Mesenchymal stem cell (in vitro differentiated cells and primary cell): ENCODE data around the gene TMEM179.

Experiments
- DNase-seq: peaks from one replicate; pipeline ENCODE4 v3.0.0-alpha.2; 2013
- H2AFZ ChIP-seq: one replicate; pipeline ENCODE4 v1.6.1; 2013; ENCODE audit warnings: low read depth, mild to moderate bottlenecking, control low read depth, inconsistent platforms, low read length, moderate library complexity
- H2AK5ac ChIP-seq: 2 replicates; pipeline ENCODE4 v1.6.1; 2013; ENCODE audit warnings: low read length, moderate library complexity, mild to moderate bottlenecking, inconsistent platforms; ENCODE audit not compliant: severe bottlenecking
- H2BK120ac ChIP-seq: one replicate; pipeline ENCODE4 v1.6.1; 2013; ENCODE audit warnings: low read depth, mild to moderate bottlenecking, inconsistent platforms, low read length, moderate library complexity
- H2BK12ac ChIP-seq, 2 experiments: one replicate each; pipeline ENCODE4 v1.6.1; 2013; ENCODE audit warnings: inconsistent platforms in 2 of 2, low read length in 2 of 2, mild to moderate bottlenecking in 2 of 2, moderate library complexity in 2 of 2, control low read depth in 1 of 2
- H2BK15ac ChIP-seq: one replicate; pipeline ENCODE4 v1.6.1; 2013; ENCODE audit warnings: mild to moderate bottlenecking, low read depth, inconsistent platforms; ENCODE audit not compliant: poor library complexity, severe bottlenecking
- H2BK5ac ChIP-seq: 2 replicates; pipeline ENCODE4 v1.6.1; 2013; ENCODE audit warnings: low read depth, mild to moderate bottlenecking, low read length, control low read depth, inconsistent platforms; ENCODE audit not compliant: poor library complexity, severe bottlenecking
- H3K14ac ChIP-seq, 2 experiments: one replicate each; pipeline ENCODE4 v1.6.1; 2013; ENCODE audit warnings: inconsistent platforms in 2 of 2, low read length in 2 of 2, control low read depth in 1 of 2, mild to moderate bottlenecking in 1 of 2, moderate library complexity in 1 of 2
- H3K18ac ChIP-seq, 2 experiments: one replicate each; pipeline ENCODE4 v1.6.1; 2013; ENCODE audit warnings: inconsistent platforms in 2 of 2, low read length in 2 of 2, control low read depth in 1 of 2, low read depth in 1 of 2, mild to moderate bottlenecking in 1 of 2
- H3K23ac ChIP-seq, 2 experiments: one replicate each; pipeline ENCODE4 v1.6.1; 2013; ENCODE audit warnings: inconsistent platforms in 2 of 2, low read length in 2 of 2, mild to moderate bottlenecking in 2 of 2, moderate library complexity in 2 of 2, control low read depth in 1 of 2
- H3K27ac ChIP-seq: 2 replicates; pipeline ENCODE4 v1.5.1; 2013; ENCODE audit warnings: mild to moderate bottlenecking, moderate library complexity, low read length, control low read depth, inconsistent platforms; ENCODE audit not compliant: poor library complexity, severe bottlenecking
- H3K27me3 ChIP-seq, 2 experiments: 2 replicates each; pipeline versions ENCODE4 v1.6.1 to v1.7.0; 2013; ENCODE audit warnings: low read length in 2 of 2, mild to moderate bottlenecking in 2 of 2, moderate library complexity in 2 of 2, control low read depth in 1 of 2, inconsistent platforms in 1 of 2; ENCODE audit not compliant: control insufficient read depth in 1 of 2, insufficient read depth in 1 of 2
- H3K36me3 ChIP-seq, 2 experiments: 2 replicates each; pipeline versions ENCODE4 v1.6.1 to v1.7.0; 2013; ENCODE audit warnings: low read length in 2 of 2, control low read depth in 1 of 2, inconsistent platforms in 1 of 2, low read depth in 1 of 2, mild to moderate bottlenecking in 1 of 2; ENCODE audit not compliant: insufficient read depth in 2 of 2, control insufficient read depth in 1 of 2
- H3K4ac ChIP-seq, 2 experiments: one replicate each; pipeline ENCODE4 v1.6.1; 2013; ENCODE audit warnings: inconsistent platforms in 2 of 2, low read length in 2 of 2, mild to moderate bottlenecking in 2 of 2, moderate library complexity in 2 of 2, control low read depth in 1 of 2, low read depth in 1 of 2
- H3K4me1 ChIP-seq: 2 replicates; pipeline ENCODE4 v1.6.1; 2013; ENCODE audit warnings: low read depth, low read length, control low read depth; ENCODE audit not compliant: control insufficient read depth, insufficient read depth
- H3K4me2 ChIP-seq: 2 replicates; pipeline ENCODE4 v1.6.1; 2013; ENCODE audit warnings: low read length, mild to moderate bottlenecking, inconsistent platforms; ENCODE audit not compliant: poor library complexity, severe bottlenecking
- H3K4me3 ChIP-seq, 2 experiments: 2 replicates each; pipeline versions ENCODE4 v1.5.1 to v1.7.0; 2013; ENCODE audit warnings: low read length in 2 of 2, mild to moderate bottlenecking in 2 of 2, control low read depth in 1 of 2, low read depth in 1 of 2; ENCODE audit not compliant: insufficient read depth in 1 of 2
- H3K79me1 ChIP-seq: replicated peaks from 2 replicates; pipeline ENCODE4 v1.6.1; 2013; ENCODE audit warnings: mild to moderate bottlenecking, control low read depth, low read length, inconsistent platforms; ENCODE audit not compliant: poor library complexity, severe bottlenecking
- H3K9ac ChIP-seq: 2 replicates; pipeline ENCODE4 v1.7.0; 2013; ENCODE audit warnings: mild to moderate bottlenecking, low read length, moderate library complexity
- H3K9me3 ChIP-seq: 2 replicates; pipeline ENCODE4 v1.7.0; 2013; ENCODE audit warnings: mild to moderate bottlenecking, low read length; ENCODE audit not compliant: control insufficient read depth
- H4K8ac ChIP-seq: one replicate; pipeline ENCODE4 v1.6.1; 2013; ENCODE audit warnings: inconsistent platforms, mild to moderate bottlenecking, low read length, moderate library complexity
- H4K91ac ChIP-seq: one replicate; pipeline ENCODE4 v1.6.1; 2013; ENCODE audit warnings: mild to moderate bottlenecking, low read length, inconsistent platforms
- WGBS: methylation state at CpG from one replicate; pipeline ENCODE4 v1.1.7; 2013; ENCODE audit warnings: mixed read lengths; 5-methylcytosine and 5-hydroxymethylcytosine counted together

Gene TMEM179

GRCh38 chr14:104614126-104614812, 9.7 kb upstream of the TMEM179 start:
- H3K14ac ChIP-seq, result no peak overlapping the region
- no peaks in the 10 kb centered on the region for H3K4me1 ChIP-seq
- no peak overlapping the region for H3K4ac ChIP-seq
- H3K36me3 ChIP-seq, result no peaks in the 10 kb centered on the region
- DNase-seq, result no peak
- H4K91ac ChIP-seq, result no peak overlapping the region
- no peak overlapping the region for H3K4me3 ChIP-seq
- no peak overlapping the region for H2AFZ ChIP-seq
- no peak overlapping the region for H3K27ac ChIP-seq
- no peak overlapping the region for H2BK12ac ChIP-seq
- no peak overlapping the region for H3K23ac ChIP-seq
- no peak overlapping the region for H2AK5ac ChIP-seq
- H3K79me1 ChIP-seq, result no peaks in the 10 kb centered on the region
- WGBS, result 49% methylated on average over 4 of the region's 4 CpGs
- peaks cover 19 to 48% of the 10 kb centered on the region in 2 experiments for H3K27me3 ChIP-seq
- H2BK15ac ChIP-seq, result no peak overlapping the region
- no peak overlapping the region for H3K9ac ChIP-seq
- no peak overlapping the region for H3K4me2 ChIP-seq
- no peak overlapping the region for H2BK5ac ChIP-seq
- H3K9me3 ChIP-seq, result no peaks in the 10 kb centered on the region
- no peak overlapping the region for H4K8ac ChIP-seq
- H3K18ac ChIP-seq, result no peak overlapping the region
- no peak overlapping the region for H2BK120ac ChIP-seq

GRCh38 chr14:104611881-104612280, 7.3 kb upstream of the TMEM179 start:
- no peak overlapping the region for H2BK5ac ChIP-seq
- no peak overlapping the region for H3K4ac ChIP-seq
- H3K79me1 ChIP-seq, result no peaks in the 10 kb centered on the region
- no peak for DNase-seq
- H3K9ac ChIP-seq, result no peak overlapping the region
- H2BK12ac ChIP-seq, result no peak overlapping the region
- no peak overlapping the region for H3K4me3 ChIP-seq
- H3K4me2 ChIP-seq, result no peak overlapping the region
- H4K91ac ChIP-seq, result no peak overlapping the region
- H3K36me3 ChIP-seq, result no peaks in the 10 kb centered on the region
- H3K4me1 ChIP-seq, result no peaks in the 10 kb centered on the region
- no peak overlapping the region for H2BK15ac ChIP-seq
- WGBS, result 68% methylated on average over 4 of the region's 8 CpGs
- no peak overlapping the region for H3K23ac ChIP-seq
- no peak overlapping the region for H3K14ac ChIP-seq
- no peak overlapping the region for H2AK5ac ChIP-seq
- H3K27me3 ChIP-seq, result peaks cover 6 to 32% of the 10 kb centered on the region in 2 experiments
- no peak overlapping the region for H3K18ac ChIP-seq
- H3K27ac ChIP-seq, result no peak overlapping the region
- no peaks in the 10 kb centered on the region for H3K9me3 ChIP-seq
- no peak overlapping the region for H4K8ac ChIP-seq
- no peak overlapping the region for H2BK120ac ChIP-seq
- H2AFZ ChIP-seq, result no peak overlapping the region

- no peaks in the 10 kb centered on the region for H3K79me1 ChIP-seq
- H3K9ac ChIP-seq, result no peak overlapping the region
- no peak overlapping the region for H4K91ac ChIP-seq
- no peak overlapping the region for H4K8ac ChIP-seq
- H3K4me3 ChIP-seq, result no peak overlapping the region
- no peak overlapping the region for H3K4ac ChIP-seq
- H2BK12ac ChIP-seq, result no peak overlapping the region
- peaks cover 9 to 32% of the 10 kb centered on the region in 2 experiments for H3K27me3 ChIP-seq
- no peak for DNase-seq
- no peak overlapping the region for H3K23ac ChIP-seq
- no peak overlapping the region for H2BK15ac ChIP-seq
- no peak overlapping the region for H3K14ac ChIP-seq
- H2BK5ac ChIP-seq, result no peak overlapping the region
- no peak overlapping the region for H2AFZ ChIP-seq
- no peak overlapping the region for H2AK5ac ChIP-seq
- 59% methylated on average over 4 of the region's 4 CpGs for WGBS
- no peaks in the 10 kb centered on the region for H3K4me1 ChIP-seq
- H3K9me3 ChIP-seq, result no peaks in the 10 kb centered on the region
- H3K27ac ChIP-seq, result no peak overlapping the region
- H3K4me2 ChIP-seq, result no peak overlapping the region
- H2BK120ac ChIP-seq, result no peak overlapping the region
- no peaks in the 10 kb centered on the region for H3K36me3 ChIP-seq
- no peak overlapping the region for H3K18ac ChIP-seq
These were observed 6.3 kb upstream of the TMEM179 start for GRCh38 chr14:104610749-104611310.

DNA sequence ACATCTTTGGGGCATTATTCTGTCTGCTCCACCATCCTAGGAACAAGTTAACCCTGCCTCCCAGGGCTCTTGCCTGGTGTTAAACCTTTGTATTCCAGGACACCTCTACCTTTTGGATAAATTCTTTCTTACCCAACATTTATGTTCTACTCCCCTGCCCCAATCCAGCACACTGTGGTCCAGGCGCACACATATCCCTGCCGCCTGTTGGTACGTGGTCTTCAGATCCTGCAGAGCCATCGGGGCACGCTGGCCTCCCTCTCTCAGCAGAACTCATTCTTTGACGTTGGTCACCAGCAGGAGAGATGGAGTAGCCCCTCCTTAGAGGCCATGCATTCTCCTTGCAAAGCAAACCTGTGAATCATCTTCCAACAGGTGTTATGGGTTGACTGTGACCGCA, 5.1 kb upstream of the TMEM179 start:
- WGBS, result 74% methylated on average over 7 of the region's 7 CpGs
- H3K27me3 ChIP-seq, result peaks cover 20 to 44% of the 10 kb centered on the region in 2 experiments
- H3K23ac ChIP-seq, result no peak overlapping the region
- H2BK120ac ChIP-seq, result no peak overlapping the region
- no peak overlapping the region for H4K8ac ChIP-seq
- no peaks in the 10 kb centered on the region for H3K9me3 ChIP-seq
- H3K4me3 ChIP-seq, result no peak overlapping the region
- H4K91ac ChIP-seq, result no peak overlapping the region
- H2BK12ac ChIP-seq, result no peak overlapping the region
- H3K27ac ChIP-seq, result no peak overlapping the region
- H2AK5ac ChIP-seq, result no peak overlapping the region
- no peak overlapping the region for H3K18ac ChIP-seq
- no peak overlapping the region for H3K4me2 ChIP-seq
- no peak for DNase-seq
- no peaks in the 10 kb centered on the region for H3K36me3 ChIP-seq
- H3K79me1 ChIP-seq, result no peaks in the 10 kb centered on the region
- no peak overlapping the region for H2AFZ ChIP-seq
- peaks cover 1% of the 10 kb centered on the region for H3K4me1 ChIP-seq
- H2BK15ac ChIP-seq, result no peak overlapping the region
- H3K4ac ChIP-seq, result no peak overlapping the region
- no peak overlapping the region for H3K9ac ChIP-seq
- peak overlapping the region in 1 of 2 experiments; percentile 30 for H3K14ac ChIP-seq
- no peak overlapping the region for H2BK5ac ChIP-seq
